Forelimb muscle (tissue), 1 donor: ENCODE data around the gene TNFRSF19. TPM values are rescaled to one million over a fixed set of nuclear protein-coding genes. Genes with fewer than 3 reads are reported as not detected.

ENCODE experiments used
- DNase-seq: peaks from one replicate; pipeline ENCODE4 v3.0.0-alpha.2; 2013; ENCODE audit warnings: low read depth
- polyA plus RNA-seq: library from polyadenylated mRNA; unstranded; fragments of 120-200 nt; gene quantifications from one replicate; pipeline ENCODE4 v1.2.1, GENCODE V29; 2013; ENCODE audit not compliant: insufficient read length

Gene TNFRSF19
- polyA plus RNA-seq, 1 donor = 20.6 TPM

DNA sequence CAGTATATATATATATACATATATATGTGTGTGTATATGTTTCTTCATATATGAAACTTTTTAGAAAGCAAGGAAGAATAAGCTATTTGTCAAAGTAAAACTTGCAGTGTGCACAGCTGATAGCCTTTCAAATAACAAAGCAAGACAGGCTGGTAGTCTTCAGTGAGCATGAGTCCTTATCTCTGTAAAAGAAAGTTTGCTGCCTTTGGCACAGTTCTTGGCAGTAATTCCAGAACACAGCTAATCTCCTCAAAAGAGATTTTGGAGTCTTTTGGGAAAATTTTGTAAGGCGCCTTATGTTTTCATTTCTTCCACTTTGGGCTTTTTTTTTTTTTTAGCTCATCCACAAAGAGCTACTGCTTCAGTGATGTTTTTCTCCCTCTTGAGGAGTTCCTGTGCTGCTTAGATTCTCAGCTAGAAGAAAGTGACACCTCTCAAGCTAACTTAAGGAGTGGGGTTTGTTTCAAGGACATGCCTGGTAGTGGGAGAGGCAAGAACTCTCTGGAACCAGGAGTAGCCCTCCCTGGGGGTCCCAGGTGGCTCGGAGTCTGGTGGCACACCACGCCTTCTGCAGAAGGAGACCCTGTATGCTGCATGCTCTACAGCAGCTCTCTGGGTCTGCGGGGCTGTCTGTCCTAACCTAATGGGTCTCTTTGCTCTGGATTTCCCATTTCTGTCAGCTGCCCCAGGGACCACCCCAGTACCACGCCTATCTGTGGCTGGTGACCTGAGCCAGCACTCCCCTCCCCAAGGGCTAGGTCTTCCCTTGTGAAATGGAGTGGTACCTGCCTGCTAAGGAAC, 58.8 kb downstream of the TNFRSF19 start:
- no peak for DNase-seq

- no peak for DNase-seq
Observed at GRCh38 chr13:23629566-23630272, 59.5 kb downstream of the TNFRSF19 start.

- no peak for DNase-seq
Observed at GRCh38 chr13:23630349-23631093, 60.3 kb downstream of the TNFRSF19 start.

GRCh38 chr13:23631311-23632047, 61.3 kb downstream of the TNFRSF19 start:
- DNase-seq = no peak

DNA sequence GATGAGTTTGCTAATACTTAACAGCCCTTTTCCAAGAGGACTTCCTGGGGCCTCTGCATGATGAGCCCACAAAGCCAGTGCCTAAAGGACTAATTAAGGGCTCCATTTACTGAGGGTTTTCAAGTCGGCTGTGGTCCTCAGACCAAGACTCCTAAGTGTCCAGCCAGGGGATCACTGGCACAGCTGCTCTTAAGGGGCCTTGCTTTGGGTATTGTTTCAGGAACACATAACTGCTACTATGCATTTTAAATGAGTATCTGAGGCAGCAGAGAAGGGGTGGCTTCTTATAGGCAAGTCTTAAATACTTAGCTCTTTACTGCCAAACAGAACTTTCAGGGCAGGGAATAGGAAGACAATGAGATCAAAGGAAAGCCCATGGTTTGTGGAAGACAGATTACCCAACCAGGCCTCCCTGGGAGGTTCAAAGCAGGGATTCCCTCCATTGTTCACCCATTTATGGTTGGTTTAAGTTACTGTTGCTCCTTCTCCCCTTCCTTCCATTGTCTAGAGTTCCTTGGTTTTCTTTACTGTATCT, 61.9 kb downstream of the TNFRSF19 start:
- no peak for DNase-seq

- no peak for DNase-seq
Observed at GRCh38 chr13:23632741-23633140, 62.5 kb downstream of the TNFRSF19 start.

DNA sequence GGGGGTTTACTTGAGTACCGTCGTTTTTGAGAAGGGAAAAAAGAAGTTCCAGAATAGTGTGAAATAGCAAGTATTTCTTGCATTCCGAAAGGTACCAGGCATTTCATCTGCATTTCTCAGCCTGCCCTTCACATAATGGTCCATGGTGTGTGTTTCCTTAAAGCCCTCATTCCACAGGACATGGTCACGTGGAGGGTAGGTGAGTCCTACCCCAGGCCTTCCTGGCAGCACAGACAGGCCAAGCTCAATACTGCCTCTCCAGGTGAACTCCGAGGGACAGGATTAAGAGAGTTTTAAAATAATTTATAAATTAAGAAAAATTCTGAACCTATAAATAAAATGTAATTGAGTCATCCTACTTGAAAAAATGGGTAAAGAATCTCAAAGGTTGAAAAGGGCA, 64.7 kb downstream of the TNFRSF19 start:
- DNase-seq = no peak

- no peak for DNase-seq
Observed at GRCh38 chr13:23636360-23636759, 66.1 kb downstream of the TNFRSF19 start.

DNA sequence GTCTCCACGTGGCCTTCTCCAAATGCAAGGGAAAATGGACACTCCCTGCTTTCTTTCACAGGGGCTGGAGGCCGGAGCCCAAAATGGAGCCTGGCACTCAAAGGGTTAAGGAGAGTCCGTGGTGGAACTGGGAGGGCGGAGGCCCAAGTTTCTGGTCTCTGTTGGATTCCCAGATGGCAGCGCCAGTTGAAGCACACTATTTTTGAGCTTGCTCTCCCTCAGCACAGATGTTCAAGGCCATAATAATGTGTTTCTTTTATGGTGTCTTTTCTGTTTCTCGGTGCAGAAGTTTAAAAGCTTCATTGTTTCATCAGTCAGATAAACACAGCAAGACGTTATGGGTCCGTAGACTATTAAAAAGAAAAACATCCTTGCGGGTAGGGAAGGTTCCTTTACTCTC, 67.6 kb downstream of the TNFRSF19 start:
- no peak for DNase-seq

DNA sequence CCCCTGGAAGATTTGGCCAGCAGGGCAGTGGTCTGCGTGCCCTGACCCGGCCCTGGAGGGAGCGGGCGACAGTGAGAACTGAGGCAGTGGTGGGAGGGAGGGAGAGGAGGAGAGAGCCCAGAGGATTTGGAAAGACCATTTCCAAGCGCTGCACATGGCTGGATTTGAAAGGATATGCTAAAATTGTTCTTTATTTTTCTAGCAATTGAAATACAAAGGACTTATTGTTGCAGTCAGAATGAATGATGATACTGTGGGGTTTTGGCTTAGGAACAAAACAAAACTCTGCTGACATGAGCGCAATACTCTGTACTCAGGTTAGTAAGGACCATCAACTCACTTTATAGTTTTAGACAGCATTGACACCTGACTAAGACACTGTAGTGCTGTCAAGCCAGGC, 69.5 kb downstream of the TNFRSF19 start:
- DNase-seq = no peak

- no peak for DNase-seq
Observed at GRCh38 chr13:23642110-23642509, 71.9 kb downstream of the TNFRSF19 start.

- DNase-seq = no peak
Observed at GRCh38 chr13:23643338-23644125, 73.3 kb downstream of the TNFRSF19 start.

DNA sequence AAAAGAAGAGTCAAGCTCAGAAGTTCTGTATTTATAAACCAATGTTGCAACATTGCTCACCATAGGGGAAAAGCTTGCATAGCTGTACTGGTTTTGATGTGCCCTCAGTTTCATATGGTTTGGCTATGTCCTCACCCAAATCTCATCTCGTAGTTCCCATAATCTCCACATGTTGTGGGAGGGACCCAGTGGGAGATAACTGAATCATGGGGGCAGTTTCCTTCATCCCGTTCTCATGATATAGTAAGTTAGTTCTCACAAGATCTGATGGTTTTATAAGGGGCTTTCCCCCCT, 73.9 kb downstream of the TNFRSF19 start:
- no peak for DNase-seq

GRCh38 chr13:23644527-23645138, 74.4 kb downstream of the TNFRSF19 start:
- no peak for DNase-seq

DNA sequence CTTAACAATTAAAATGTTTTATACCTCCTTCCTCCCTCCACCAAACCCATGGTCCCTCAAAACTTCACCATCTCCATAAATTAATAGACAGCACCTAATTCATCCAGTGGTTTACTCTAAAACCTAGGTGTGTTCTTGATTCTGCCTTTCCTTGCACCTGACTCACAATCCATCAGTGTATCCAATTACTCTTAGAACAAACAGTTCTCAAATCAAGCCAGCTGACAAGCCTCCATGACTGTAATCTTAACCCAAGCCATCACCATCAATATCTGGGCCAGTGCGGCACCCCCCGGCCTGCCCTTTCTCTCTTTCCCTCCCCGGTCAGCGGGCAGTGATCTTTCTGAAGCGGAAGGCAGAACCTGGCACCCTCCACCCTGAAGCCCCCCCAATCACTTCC, 75.6 kb downstream of the TNFRSF19 start:
- no peak for DNase-seq

DNA sequence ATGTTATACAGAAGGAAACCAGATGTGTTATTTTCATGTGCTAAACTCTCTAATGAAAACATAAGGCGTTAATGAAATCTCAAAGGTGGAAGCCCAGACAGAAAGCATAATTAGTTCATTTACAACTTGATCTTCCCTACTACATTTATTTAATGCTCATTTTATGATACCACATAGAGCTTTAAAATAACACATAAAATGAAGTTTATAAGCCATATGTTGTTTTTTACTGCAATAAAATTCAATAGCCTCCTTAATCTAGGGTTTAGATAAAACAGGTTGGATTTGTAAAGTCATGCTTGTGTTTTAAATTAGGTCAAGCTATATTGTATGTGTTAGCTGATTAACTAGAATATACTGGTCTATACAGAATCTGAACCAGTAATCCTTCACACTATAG, 81.2 kb downstream of the TNFRSF19 start:
- DNase-seq = no peak

DNA sequence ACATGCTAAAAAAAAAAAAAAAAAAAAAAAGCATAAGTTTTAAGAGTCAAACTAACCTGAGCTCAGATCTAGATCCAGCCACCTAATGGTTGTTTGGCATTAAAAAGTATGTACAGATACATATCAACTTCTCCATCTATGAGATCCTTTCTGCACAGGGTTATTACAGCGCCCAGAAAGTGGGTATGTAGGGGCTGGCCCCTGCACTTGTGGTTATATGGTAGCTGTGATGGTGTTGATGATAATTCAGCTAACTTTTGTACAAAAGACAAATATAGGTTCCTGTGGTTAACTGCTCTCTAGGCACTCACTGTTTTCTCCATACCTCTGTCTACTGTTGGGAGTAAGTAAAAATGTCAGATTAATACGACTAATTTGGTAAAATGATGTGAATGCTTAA, 81.7 kb downstream of the TNFRSF19 start:
- DNase-seq = no peak

GRCh38 chr13:23652909-23653726, 82.9 kb downstream of the TNFRSF19 start:
- DNase-seq = no peak
